SK-N-SH (cell line): ENCODE measurements around the gene SPTLC1. TPM values are rescaled to one million over a fixed set of nuclear protein-coding genes. Genes with fewer than 3 reads are reported as not detected.

ENCODE experiments used
- CTCF ChIA-PET: fragments of 300-600, 350-600 bp; formaldehyde crosslinking; extraction: SDS; loops from one replicate; lab custom pipeline; 2021; lab: Yijun Ruan, JAX
- POLR2A ChIA-PET: fragments of 350-600 bp; sonication (Branson Sonifier 250); formaldehyde crosslinking; extraction: SDS; loops from one replicate; lab custom pipeline; 2020; ENCODE audit warnings: antibody characterized with exemption, inconsistent platforms; lab: Yijun Ruan, JAX
- DNase-seq: peaks from one replicate; pipeline ENCODE4 v3.0.0; 2012
- H2AFZ ChIP-seq: fragments of 200-600 bp; sonication (generic); 2 replicates; pipeline ENCODE4 v1.8.1; 2016; ENCODE audit warnings: antibody characterized with exemption, mild to moderate bottlenecking, low read depth
- H3F3A ChIP-seq: fragments of 200-600 bp; sonication (generic); replicated peaks from 2 replicates; pipeline ENCODE3; 2016; ENCODE audit warnings: antibody characterized with exemption, mild to moderate bottlenecking; ENCODE audit not compliant: insufficient read depth
- H3K27ac ChIP-seq, 2 experiments: fragments of 200-500 bp in 1 of 2; fragments of 200-600 bp in 1 of 2; sonication (Bioruptor generic) in 1 of 2; sonication (generic), shearing (Covaris generic) in 1 of 2; 2 replicates each; pipeline versions ENCODE4 v1.5.1 to v1.6.1; 2014 to 2016; ENCODE audit warnings: low read depth in 2 of 2, inconsistent platforms in 1 of 2, low read length in 1 of 2, mild to moderate bottlenecking in 1 of 2, mixed read lengths in 1 of 2
- H3K27me3 ChIP-seq: fragments of 200-600 bp; sonication (generic), shearing (Covaris generic); 2 replicates; pipeline ENCODE4 v1.6.1; 2016; ENCODE audit warnings: mixed run types; ENCODE audit not compliant: insufficient read depth
- H3K36me3 ChIP-seq, 2 experiments: fragments of 200-500 bp in 1 of 2; fragments of 200-600 bp in 1 of 2; sonication (Bioruptor generic) in 1 of 2; sonication (generic) in 1 of 2; replicated peaks in 1 of 2; 2 replicates each; pipeline versions ENCODE3 to v1.5.1; 2014 to 2016; ENCODE audit warnings: low read length in 1 of 2, mild to moderate bottlenecking in 1 of 2; ENCODE audit not compliant: insufficient read depth in 2 of 2, control insufficient read depth in 1 of 2
- H3K4me1 ChIP-seq, 2 experiments: fragments of 200-500 bp in 1 of 2; fragments of 200-600 bp in 1 of 2; sonication (Bioruptor generic) in 1 of 2; sonication (generic), shearing (Covaris generic) in 1 of 2; 2 replicates each; pipeline versions ENCODE4 v1.5.1 to v1.6.1; 2014 to 2016; ENCODE audit warnings: low read depth in 1 of 2, low read length in 1 of 2, mixed run types in 1 of 2; ENCODE audit not compliant: insufficient read depth in 2 of 2, control insufficient read depth in 1 of 2
- H3K4me2 ChIP-seq: fragments of 200-600 bp; sonication (generic), shearing (Covaris generic); 2 replicates; pipeline ENCODE4 v1.6.1; 2017; ENCODE audit warnings: mixed run types
- H3K4me3 ChIP-seq, 2 experiments: fragments of 200-500 bp in 1 of 2; fragments of 200-600 bp in 1 of 2; sonication (Bioruptor generic) in 1 of 2; sonication (generic), shearing (Covaris generic) in 1 of 2; 2 replicates each; pipeline versions ENCODE4 v1.5.1 to v1.8.1; 2014 to 2016; ENCODE audit warnings: low read depth in 2 of 2, inconsistent platforms in 1 of 2, low read length in 1 of 2, mild to moderate bottlenecking in 1 of 2, mixed read lengths in 1 of 2, moderate library complexity in 1 of 2
- H3K79me2 ChIP-seq: fragments of 200-600 bp; sonication (generic); 2 replicates; pipeline ENCODE4 v1.8.1; 2017; ENCODE audit warnings: mild to moderate bottlenecking; ENCODE audit not compliant: insufficient read depth
- H3K9ac ChIP-seq: fragments of 200-600 bp; sonication (generic); 2 replicates; pipeline ENCODE4 v1.6.1; 2017; ENCODE audit warnings: mixed run types
- H3K9me2 ChIP-seq: fragments of 200-600 bp; sonication (generic); 2 replicates; pipeline ENCODE4 v1.6.1; 2017; ENCODE audit warnings: mixed run types
- H3K9me3 ChIP-seq: fragments of 200-600 bp; sonication (generic); 2 replicates; pipeline ENCODE4 v1.6.1; 2017; ENCODE audit warnings: mixed run types, mild to moderate bottlenecking, moderate library complexity
- H4K20me1 ChIP-seq: fragments of 200-600 bp; sonication (generic); 2 replicates; pipeline ENCODE4 v1.6.1; 2017; ENCODE audit warnings: mild to moderate bottlenecking, mixed run types; ENCODE audit not compliant: insufficient read depth
- ELF1 ChIP-seq: IDR thresholded peaks from 2 replicates; pipeline ENCODE4 v1.4.0; 2012
- FOXJ3 ChIP-seq: sonication (generic); formaldehyde crosslinking; IDR thresholded peaks from 2 replicates; pipeline ENCODE4 v1.5.1; 2020; ENCODE audit warnings: mild to moderate bottlenecking, missing genetic modification reagents
- GABPA ChIP-seq: IDR thresholded peaks from 2 replicates; pipeline ENCODE4 v1.4.0; 2012; ENCODE audit warnings: low read depth, mild to moderate bottlenecking
- GATA2 ChIP-seq: sonication (generic); formaldehyde crosslinking; IDR thresholded peaks from 2 replicates; pipeline ENCODE4 v1.5.0; 2020; ENCODE audit warnings: mild to moderate bottlenecking, missing genetic modification reagents
- RCOR1 ChIP-seq: fragments of 150-350 bp; IDR thresholded peaks from 2 replicates; pipeline ENCODE4 v1.6.1; 2017; ENCODE audit warnings: antibody characterized with exemption, low read length
- RFX5 ChIP-seq: IDR thresholded peaks from 2 replicates; pipeline ENCODE4 v1.6.1; 2012; ENCODE audit warnings: mild to moderate bottlenecking, improper control_type of control experiment, low read length
- RXRA ChIP-seq: IDR thresholded peaks from 2 replicates; pipeline ENCODE4 v1.4.0; 2012; ENCODE audit warnings: low read depth, mild to moderate bottlenecking, borderline replicate concordance
- TCF12 ChIP-seq: IDR thresholded peaks from 2 replicates; pipeline ENCODE4 v1.4.0; 2012
- TEAD4 ChIP-seq: IDR thresholded peaks from 2 replicates; pipeline ENCODE4 v1.4.0; 2012; ENCODE audit warnings: mild to moderate bottlenecking, borderline replicate concordance; ENCODE audit not compliant: insufficient read depth
- WGBS: methylation state at CpG from one replicate; pipeline ENCODE4 v1.1.6; 2017; ENCODE audit warnings: low lambda C conversion rate; 5-methylcytosine and 5-hydroxymethylcytosine counted together
- polyA plus RNA-seq, 3 experiments: library from polyadenylated mRNA; depleted of rRNA; stranded (reverse); fragments of >200 nt; gene quantifications; 2 replicates each; pipeline ENCODE4 v1.2.3, GENCODE V29; 2012
- TF ChIP-seq, protein P1 (sequence below): IDR thresholded peaks from 2 replicates; pipeline ENCODE4 v1.6.1; 2012; ENCODE audit warnings: mild to moderate bottlenecking, low read depth, low read length, moderate library complexity
- TF ChIP-seq, protein P2 (sequence below): IDR thresholded peaks from 2 replicates; pipeline ENCODE4 v1.4.0; 2012; ENCODE audit warnings: low read depth
- TF ChIP-seq, protein P3 (sequence below): fragments of 150-350 bp; IDR thresholded peaks from 2 replicates; pipeline ENCODE4 v1.6.1; 2017; ENCODE audit warnings: antibody characterized with exemption, low read length, low read depth, borderline replicate concordance
- TF ChIP-seq, protein P4 (sequence below): fragments of 200-600 bp; sonication (generic); IDR thresholded peaks from 2 replicates; pipeline ENCODE4 v1.6.1; 2017; ENCODE audit warnings: antibody characterized with exemption, mild to moderate bottlenecking, moderate library complexity
- TF ChIP-seq, protein P5 (sequence below): IDR thresholded peaks from 2 replicates; pipeline ENCODE4 v1.4.0; 2012; ENCODE audit warnings: low read depth, borderline replicate concordance

SPTLC1 gene
- polyA plus RNA-seq, 1 of the 3 experiments (the other 2 are of a cell fraction), result 53.9 TPM

DNA sequence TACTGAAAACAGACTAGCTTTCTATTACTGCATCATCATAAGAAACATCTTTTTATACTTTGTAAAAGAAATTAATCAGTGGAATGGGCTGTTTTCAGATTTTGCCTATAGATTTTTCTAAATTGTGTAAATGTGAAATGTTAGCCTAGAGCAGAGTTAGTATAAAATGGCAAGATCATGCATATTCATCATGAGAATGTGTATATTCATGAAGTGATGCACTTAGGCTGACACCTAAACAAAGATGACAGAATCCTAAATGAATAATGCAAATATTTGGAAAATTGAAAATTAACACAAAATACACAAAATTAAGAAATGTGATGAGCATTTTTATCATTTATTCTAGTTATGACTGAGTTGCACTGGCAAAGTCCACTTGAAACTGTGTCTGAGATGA is 57.2 kb downstream of the SPTLC1 start (continued):
- TF ChIP-seq, protein P1, sequence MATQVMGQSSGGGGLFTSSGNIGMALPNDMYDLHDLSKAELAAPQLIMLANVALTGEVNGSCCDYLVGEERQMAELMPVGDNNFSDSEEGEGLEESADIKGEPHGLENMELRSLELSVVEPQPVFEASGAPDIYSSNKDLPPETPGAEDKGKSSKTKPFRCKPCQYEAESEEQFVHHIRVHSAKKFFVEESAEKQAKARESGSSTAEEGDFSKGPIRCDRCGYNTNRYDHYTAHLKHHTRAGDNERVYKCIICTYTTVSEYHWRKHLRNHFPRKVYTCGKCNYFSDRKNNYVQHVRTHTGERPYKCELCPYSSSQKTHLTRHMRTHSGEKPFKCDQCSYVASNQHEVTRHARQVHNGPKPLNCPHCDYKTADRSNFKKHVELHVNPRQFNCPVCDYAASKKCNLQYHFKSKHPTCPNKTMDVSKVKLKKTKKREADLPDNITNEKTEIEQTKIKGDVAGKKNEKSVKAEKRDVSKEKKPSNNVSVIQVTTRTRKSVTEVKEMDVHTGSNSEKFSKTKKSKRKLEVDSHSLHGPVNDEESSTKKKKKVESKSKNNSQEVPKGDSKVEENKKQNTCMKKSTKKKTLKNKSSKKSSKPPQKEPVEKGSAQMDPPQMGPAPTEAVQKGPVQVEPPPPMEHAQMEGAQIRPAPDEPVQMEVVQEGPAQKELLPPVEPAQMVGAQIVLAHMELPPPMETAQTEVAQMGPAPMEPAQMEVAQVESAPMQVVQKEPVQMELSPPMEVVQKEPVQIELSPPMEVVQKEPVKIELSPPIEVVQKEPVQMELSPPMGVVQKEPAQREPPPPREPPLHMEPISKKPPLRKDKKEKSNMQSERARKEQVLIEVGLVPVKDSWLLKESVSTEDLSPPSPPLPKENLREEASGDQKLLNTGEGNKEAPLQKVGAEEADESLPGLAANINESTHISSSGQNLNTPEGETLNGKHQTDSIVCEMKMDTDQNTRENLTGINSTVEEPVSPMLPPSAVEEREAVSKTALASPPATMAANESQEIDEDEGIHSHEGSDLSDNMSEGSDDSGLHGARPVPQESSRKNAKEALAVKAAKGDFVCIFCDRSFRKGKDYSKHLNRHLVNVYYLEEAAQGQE, result no peak
- no peak for TF ChIP-seq GATA2 (CRISPR knock-in tag)
- no peak for TF ChIP-seq ELF1
- no peak for TF ChIP-seq GABPA
- no peak for TF ChIP-seq TEAD4
- TF ChIP-seq FOXJ3 (CRISPR knock-in tag), result no peak
- TF ChIP-seq, protein P2, sequence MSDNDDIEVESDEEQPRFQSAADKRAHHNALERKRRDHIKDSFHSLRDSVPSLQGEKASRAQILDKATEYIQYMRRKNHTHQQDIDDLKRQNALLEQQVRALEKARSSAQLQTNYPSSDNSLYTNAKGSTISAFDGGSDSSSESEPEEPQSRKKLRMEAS, result no peak
- TF ChIP-seq TCF12, result no peak
- TF ChIP-seq, protein P3, sequence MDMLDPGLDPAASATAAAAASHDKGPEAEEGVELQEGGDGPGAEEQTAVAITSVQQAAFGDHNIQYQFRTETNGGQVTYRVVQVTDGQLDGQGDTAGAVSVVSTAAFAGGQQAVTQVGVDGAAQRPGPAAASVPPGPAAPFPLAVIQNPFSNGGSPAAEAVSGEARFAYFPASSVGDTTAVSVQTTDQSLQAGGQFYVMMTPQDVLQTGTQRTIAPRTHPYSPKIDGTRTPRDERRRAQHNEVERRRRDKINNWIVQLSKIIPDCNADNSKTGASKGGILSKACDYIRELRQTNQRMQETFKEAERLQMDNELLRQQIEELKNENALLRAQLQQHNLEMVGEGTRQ, result no peak
- TF ChIP-seq, protein P4, sequence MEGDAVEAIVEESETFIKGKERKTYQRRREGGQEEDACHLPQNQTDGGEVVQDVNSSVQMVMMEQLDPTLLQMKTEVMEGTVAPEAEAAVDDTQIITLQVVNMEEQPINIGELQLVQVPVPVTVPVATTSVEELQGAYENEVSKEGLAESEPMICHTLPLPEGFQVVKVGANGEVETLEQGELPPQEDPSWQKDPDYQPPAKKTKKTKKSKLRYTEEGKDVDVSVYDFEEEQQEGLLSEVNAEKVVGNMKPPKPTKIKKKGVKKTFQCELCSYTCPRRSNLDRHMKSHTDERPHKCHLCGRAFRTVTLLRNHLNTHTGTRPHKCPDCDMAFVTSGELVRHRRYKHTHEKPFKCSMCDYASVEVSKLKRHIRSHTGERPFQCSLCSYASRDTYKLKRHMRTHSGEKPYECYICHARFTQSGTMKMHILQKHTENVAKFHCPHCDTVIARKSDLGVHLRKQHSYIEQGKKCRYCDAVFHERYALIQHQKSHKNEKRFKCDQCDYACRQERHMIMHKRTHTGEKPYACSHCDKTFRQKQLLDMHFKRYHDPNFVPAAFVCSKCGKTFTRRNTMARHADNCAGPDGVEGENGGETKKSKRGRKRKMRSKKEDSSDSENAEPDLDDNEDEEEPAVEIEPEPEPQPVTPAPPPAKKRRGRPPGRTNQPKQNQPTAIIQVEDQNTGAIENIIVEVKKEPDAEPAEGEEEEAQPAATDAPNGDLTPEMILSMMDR, result no peak
- TF ChIP-seq RCOR1, result no peak
- TF ChIP-seq RFX5, result no peak
- TF ChIP-seq, all 33 proteins: peak for 0

DNA sequence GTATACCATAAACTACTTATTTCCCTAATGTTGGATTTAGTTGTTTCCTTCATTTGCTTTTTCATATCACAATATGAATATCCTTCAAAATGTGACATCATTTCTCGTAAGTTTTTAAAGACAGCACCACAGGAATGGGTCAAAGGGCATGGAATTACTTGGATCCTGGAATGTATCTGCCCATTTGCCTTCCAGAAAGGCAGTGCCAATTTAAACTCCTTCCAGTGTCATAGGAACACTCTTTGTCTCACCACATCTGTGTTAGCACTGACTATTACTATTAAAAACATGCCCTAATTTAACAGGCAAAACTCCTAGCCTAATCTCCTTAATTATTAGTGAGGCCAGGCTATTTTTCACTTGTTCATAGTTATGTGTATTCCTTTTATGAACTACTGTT is 58.0 kb downstream of the SPTLC1 start:
- no peak for DNase-seq
- Histone ChIP-seq H3K4me2 (no peak overlapping the region), H3K36me3 (peaks cover 55 to 78% of the 10 kb centered on the region in 2 experiments), H3K9me2 (no peaks in the 10 kb centered on the region), H3K9ac (no peak overlapping the region), H3K4me1 (no peaks in the 10 kb centered on the region), H3K79me2 (peaks cover 21% of the 10 kb centered on the region), H3K27ac (no peak overlapping the region), H3K9me3 (peaks cover 12% of the 10 kb centered on the region), H3K27me3 (no peaks in the 10 kb centered on the region), H3K4me3 (no peak overlapping the region), H4K20me1 (no peaks in the 10 kb centered on the region), H3F3A (no peaks in the 10 kb centered on the region), H2AFZ (no peak overlapping the region)
- TF ChIP-seq, protein P5, sequence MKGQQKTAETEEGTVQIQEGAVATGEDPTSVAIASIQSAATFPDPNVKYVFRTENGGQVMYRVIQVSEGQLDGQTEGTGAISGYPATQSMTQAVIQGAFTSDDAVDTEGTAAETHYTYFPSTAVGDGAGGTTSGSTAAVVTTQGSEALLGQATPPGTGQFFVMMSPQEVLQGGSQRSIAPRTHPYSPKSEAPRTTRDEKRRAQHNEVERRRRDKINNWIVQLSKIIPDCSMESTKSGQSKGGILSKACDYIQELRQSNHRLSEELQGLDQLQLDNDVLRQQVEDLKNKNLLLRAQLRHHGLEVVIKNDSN, result no peak
- TF ChIP-seq RXRA, result no peak
- TF ChIP-seq, protein P1, result no peak
- POLR2A ChIA-PET, result no interaction called here
- WGBS, result 94% methylated on average over 1 of the region's 1 CpG
- CTCF ChIA-PET, result interaction anchor here (1.1 to 1.2 kb wide), 2 partner anchors 10 to 103 kb away, joined by 3 to 4 read pairs; no protein-coding TSS in a partner anchor
